ENCODE results near the gene SESN2. TPM values are rescaled to one million over a fixed set of nuclear protein-coding genes. Genes with fewer than 3 reads are reported as not detected.
"Not testable (repeated sequence)": the region's sequence is repeated elsewhere in the genome, so short reads cannot be mapped to it uniquely, and the experiment has no call there.

Gene SESN2
- total RNA-seq, 2 experiments from 2014 or later = 23.4 to 24.1 TPM

DNA sequence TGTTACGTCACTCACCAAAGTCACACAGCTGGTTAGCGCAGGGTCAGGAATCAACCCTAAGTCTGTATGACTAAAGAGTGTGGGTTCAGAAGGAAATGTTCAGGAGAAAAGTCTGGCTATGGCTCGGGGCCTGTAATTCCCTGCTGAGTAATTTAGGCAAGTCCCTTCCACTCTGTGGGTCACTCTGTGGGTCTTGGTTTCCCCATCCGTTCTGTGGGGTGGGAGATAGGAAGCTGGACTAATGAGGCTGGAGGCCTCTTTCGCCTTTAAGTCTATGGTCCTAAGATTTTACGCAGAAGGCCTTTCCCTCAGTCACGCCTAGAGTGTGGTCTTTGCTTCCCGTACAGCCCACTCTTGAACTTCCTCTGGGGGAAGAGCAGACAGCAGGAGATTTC is 55.2 kb downstream of the SESN2 start:
- Mint-ChIP-seq H3K36me3 (no peaks in the 10 kb centered on the region), H3K4me1 (ENCODE audit: low read depth) (no peaks in the 10 kb centered on the region), H3K4me3 (no peak overlapping the region), H3K27ac (no peak overlapping the region), H3K27me3 (no peaks in the 10 kb centered on the region), H3K9me3 (no peaks in the 10 kb centered on the region)
- CTCF ChIA-PET = interaction anchor here (2.0 kb wide), 1 partner anchor 15 kb away, joined by 6 read pairs; the partner anchor contains the start of gene MED18
- intact Hi-C loops (cut with micrococcal nuclease) = no loop called here
- DNase-seq = no peak
- POLR2A ChIA-PET = no interaction called here

DNA sequence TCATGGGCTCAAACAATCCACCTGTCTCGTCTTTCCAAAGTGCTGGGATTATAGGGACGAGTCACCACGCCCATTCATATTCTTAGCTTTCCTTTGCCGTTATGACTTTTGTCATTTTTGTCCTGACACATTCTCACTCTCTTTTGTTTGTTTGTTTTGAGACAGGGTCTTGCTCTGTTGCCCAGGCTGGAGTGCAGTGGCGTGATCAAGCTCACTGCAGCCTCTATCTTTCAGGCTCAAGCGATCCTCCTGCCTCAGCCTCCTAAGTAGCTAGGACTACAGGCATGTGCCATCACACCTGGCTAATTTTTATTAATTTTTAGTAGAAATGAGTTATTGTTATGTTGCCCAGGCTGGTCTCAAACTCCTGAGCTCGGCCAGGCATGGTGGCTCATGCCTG is 57.7 kb downstream of the SESN2 start:
- H3K9me3 Mint-ChIP-seq = no peaks in the 10 kb centered on the region
- H3K36me3 Mint-ChIP-seq = no peaks in the 10 kb centered on the region
- H3K27me3 Mint-ChIP-seq = no peaks in the 10 kb centered on the region
- CTCF ChIA-PET = interaction anchor here (1.5 kb wide), 1 partner anchor 12 kb away, joined by 3 read pairs; the partner anchor contains the start of gene MED18
- no peak overlapping the region for H3K27ac Mint-ChIP-seq
- H3K4me3 Mint-ChIP-seq = no peak overlapping the region
- POLR2A ChIA-PET = no interaction called here
- H3K4me1 Mint-ChIP-seq (ENCODE audit: low read depth) = no peaks in the 10 kb centered on the region
- intact Hi-C loops (cut with micrococcal nuclease) = no loop called here
- DNase-seq = no peak

DNA sequence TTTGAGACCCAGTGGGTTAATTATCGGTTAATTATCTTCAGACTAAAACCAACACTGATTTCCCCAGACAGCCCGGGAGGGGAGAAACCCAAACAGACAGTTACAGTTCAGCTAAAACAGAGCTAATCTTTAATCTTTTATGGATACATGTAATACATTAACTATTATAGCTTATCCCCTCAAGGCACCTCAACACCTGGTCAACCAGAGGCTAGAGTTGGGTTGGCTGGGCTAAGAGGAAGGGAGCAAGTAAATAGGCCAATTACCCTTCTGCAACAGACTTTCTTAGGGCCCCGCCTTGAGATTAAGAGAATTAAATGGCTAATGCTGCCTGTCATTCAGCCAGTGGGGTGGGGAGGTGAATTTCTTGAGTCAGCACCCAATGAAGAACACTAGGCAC is 62.9 kb downstream of the SESN2 start:
- Mint-ChIP-seq H3K36me3 (no peaks in the 10 kb centered on the region), H3K9me3 (no peaks in the 10 kb centered on the region), H3K27me3 (no peaks in the 10 kb centered on the region), H3K4me1 (ENCODE audit: low read depth) (no peaks in the 10 kb centered on the region), H3K4me3 (no peak overlapping the region), H3K27ac (no peak overlapping the region)
- ChIA-PET POLR2A (no interaction called here), CTCF (no interaction called here)
- no peak for DNase-seq
- intact Hi-C loops (cut with micrococcal nuclease) = loop anchor here (10.0 kb wide), 1 partner anchor 863 kb away; the partner anchor contains the start of gene SRSF4

DNA sequence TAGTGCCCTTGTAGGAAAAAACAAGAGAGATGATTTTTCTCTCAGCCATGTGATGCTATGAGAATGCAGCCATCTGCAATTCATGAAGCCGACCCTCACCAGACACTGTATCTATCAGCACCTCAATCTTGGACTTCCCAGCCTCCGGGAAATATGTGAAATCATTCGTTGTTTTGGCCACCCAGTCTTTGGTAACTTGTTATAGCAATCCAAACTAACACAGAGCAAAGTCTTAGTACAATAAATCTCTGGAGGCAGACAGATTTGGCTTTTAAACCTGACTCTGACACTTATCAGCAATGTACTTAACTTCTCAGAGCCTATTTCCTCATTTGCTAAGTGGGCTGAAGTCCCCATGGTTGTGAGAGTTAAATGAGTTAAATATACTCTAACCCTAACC is 64.4 kb downstream of the SESN2 start:
- intact Hi-C loops (cut with micrococcal nuclease) = loop anchor here (10.0 kb wide), 1 partner anchor 861 kb away; the partner anchor contains the start of gene SRSF4
- CTCF ChIA-PET = no interaction called here

DNA sequence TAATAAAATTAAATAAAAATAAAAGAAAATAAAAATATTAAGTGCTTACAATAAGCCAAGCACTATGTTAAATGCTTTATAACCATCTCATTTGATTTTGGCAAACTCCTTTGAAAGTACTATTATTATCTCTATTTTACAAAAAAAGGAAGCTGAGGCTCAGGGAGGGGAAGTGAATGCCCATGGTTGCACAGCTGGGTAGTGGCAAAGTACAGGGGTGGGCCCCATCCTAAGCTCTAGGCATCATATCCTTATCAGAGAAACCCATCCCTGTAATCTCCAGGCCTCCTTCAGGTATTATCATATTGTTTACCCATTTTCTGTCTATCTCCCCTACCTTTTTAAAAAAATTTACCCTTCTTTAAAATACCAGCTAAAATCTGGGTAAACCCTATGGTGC is 67.2 kb downstream of the SESN2 start:
- CTCF ChIA-PET = interaction anchor here (0.6 to 5.6 kb wide), 3 partner anchors 23 to 78 kb away, joined by 3 to 50 read pairs (median 5); no protein-coding TSS in a partner anchor
- Mint-ChIP-seq H3K4me1 (ENCODE audit: low read depth) (peaks cover 18% of the 10 kb centered on the region), H3K9me3 (no peaks in the 10 kb centered on the region), H3K27ac (no peak overlapping the region), H3K4me3 (no peak overlapping the region), H3K36me3 (peaks cover 13% of the 10 kb centered on the region), H3K27me3 (peaks cover 1% of the 10 kb centered on the region)
- no peak for DNase-seq
- intact Hi-C loops (cut with micrococcal nuclease) = loop anchor here (10.0 kb wide), 1 partner anchor 858 kb away; the partner anchor contains the start of gene SRSF4
- POLR2A ChIA-PET = interaction anchor here (0.6 to 4.1 kb wide), 4 partner anchors 19 to 151 kb away, joined by 3 to 31 read pairs (median 3); partner anchors contain the start of gene SESN2

More for the DNA sequence above, 64.4 kb downstream of the SESN2 start:
- H3K27me3 Mint-ChIP-seq = no peaks in the 10 kb centered on the region
- no peak overlapping the region for H3K27ac Mint-ChIP-seq
- no peaks in the 10 kb centered on the region for H3K9me3 Mint-ChIP-seq
- POLR2A ChIA-PET = no interaction called here
- peaks cover 2% of the 10 kb centered on the region for H3K36me3 Mint-ChIP-seq
- H3K4me1 Mint-ChIP-seq (ENCODE audit: low read depth) = peaks cover 6% of the 10 kb centered on the region
- DNase-seq = no peak
- H3K4me3 Mint-ChIP-seq = no peak overlapping the region

DNA sequence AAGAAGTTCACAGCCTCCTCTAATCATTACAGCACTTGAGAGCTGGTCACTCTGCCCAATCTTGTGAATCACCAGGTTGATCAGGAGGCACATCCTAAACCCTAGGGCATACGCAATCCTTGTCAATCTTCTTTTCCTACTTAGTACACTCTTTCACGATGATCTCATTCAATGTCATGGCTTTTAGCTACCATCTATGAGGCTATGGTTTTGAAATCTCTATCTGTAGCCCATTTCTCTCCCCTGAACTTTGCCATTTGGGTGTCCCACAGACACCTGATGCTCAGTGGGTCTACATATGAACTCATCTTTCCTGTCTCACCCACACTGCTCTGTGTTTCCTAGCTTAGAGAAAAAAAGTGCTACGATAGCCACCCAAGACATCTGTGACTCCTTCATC is 67.7 kb downstream of the SESN2 start:
- Mint-ChIP-seq H3K27ac (peak overlapping the region; percentile 6), H3K4me3 (no peak overlapping the region), H3K9me3 (no peaks in the 10 kb centered on the region), H3K36me3 (peaks cover 16% of the 10 kb centered on the region), H3K4me1 (ENCODE audit: low read depth) (peaks cover 18% of the 10 kb centered on the region), H3K27me3 (peaks cover 1% of the 10 kb centered on the region)
- CTCF ChIA-PET = interaction anchor here (0.6 to 5.6 kb wide), 3 partner anchors 23 to 78 kb away, joined by 3 to 50 read pairs (median 5); no protein-coding TSS in a partner anchor
- DNase-seq = no peak
- intact Hi-C loops (cut with micrococcal nuclease) = loop anchor here (10.0 kb wide), 1 partner anchor 858 kb away; the partner anchor contains the start of gene SRSF4
- POLR2A ChIA-PET = interaction anchor here (0.6 to 4.1 kb wide), 5 partner anchors 20 to 458 kb away, joined by 3 to 31 read pairs (median 3); partner anchors contain the start of gene SESN2

DNA sequence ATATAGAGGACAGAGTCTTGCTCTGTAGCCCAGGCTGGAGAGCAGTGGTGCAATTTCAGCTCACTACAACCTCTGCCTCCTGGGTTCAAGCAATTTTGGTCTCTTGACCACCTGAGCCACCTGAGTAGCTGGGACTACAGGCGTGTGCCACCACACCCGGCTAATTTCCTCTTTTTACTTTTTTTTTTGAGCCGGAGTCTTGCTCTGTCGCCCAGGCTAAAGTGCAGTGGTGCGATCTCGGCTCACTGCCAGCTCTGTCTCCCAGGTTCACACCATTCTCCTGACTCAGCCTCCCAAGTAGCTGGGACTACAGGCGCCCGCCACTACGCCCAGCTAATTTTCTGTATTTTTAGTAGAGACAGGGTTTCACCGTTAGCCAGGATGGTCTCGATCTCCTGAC is 68.1 kb downstream of the SESN2 start:
- not testable (repeated sequence) for H3K9me3 Mint-ChIP-seq, H3K27me3 Mint-ChIP-seq, H3K27ac Mint-ChIP-seq, DNase-seq
- intact Hi-C loops (cut with micrococcal nuclease) = loop anchor here (10.0 kb wide), 1 partner anchor 857 kb away; the partner anchor contains the start of gene SRSF4
- H3K36me3 Mint-ChIP-seq = peaks cover 19% of the 10 kb centered on the region
- CTCF ChIA-PET = interaction anchor here (1.0 to 5.6 kb wide), 2 partner anchors 67 to 79 kb away, joined by 3 to 50 read pairs; no protein-coding TSS in a partner anchor
- peaks cover 21% of the 10 kb centered on the region for H3K4me1 Mint-ChIP-seq (ENCODE audit: low read depth)
- peak overlapping the region; percentile 93 for H3K4me3 Mint-ChIP-seq
- POLR2A ChIA-PET = interaction anchor here (0.7 to 4.1 kb wide), 3 partner anchors 42 to 457 kb away, joined by 3 to 31 read pairs (median 6); partner anchors contain the start of gene SESN2

DNA sequence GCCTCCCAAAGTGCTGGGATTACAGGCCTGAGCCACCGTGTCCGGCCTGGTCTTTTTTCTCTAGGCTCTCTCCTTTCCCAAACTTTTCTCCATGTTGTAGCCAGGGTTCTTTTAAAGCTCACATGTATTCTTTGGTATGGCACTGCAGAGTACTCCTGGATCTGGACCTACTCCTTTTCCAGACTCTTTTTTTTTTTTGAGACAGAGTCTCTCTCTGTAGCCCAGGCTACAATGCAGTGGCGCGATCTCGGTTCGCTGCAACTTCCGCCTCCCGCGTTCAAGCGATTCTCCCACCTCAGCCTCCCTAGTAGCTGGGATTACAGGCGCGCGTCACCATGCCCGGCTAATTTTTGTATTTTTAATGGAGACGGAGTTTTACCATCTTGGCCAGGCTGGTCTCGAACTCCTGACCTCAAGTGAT is 68.9 kb downstream of the SESN2 start:
- H3K9me3 Mint-ChIP-seq = no peaks in the 10 kb centered on the region
- POLR2A ChIA-PET = interaction anchor here (0.5 to 4.1 kb wide), 24 partner anchors 9 to 853 kb away, joined by 3 to 32 read pairs (median 4); partner anchors contain the start of genes ATP5IF1, EYA3, RCC1 and RNU11
- H3K4me3 Mint-ChIP-seq = peak overlapping the region; percentile 93
- CTCF ChIA-PET = interaction anchor here (0.7 to 5.6 kb wide), 4 partner anchors 14 to 190 kb away, joined by 3 to 50 read pairs (median 8); no protein-coding TSS in a partner anchor
- peaks cover 28% of the 10 kb centered on the region for H3K4me1 Mint-ChIP-seq (ENCODE audit: low read depth)
- H3K36me3 Mint-ChIP-seq = peaks cover 27% of the 10 kb centered on the region
- DNase-seq = no peak
- intact Hi-C loops (cut with micrococcal nuclease) = loop anchor here (1.0 to 10.0 kb wide), 6 partner anchors 41 to 857 kb away; partner anchors contain the start of genes PHACTR4, SESN2, SRSF4 and TAF12
- H3K27me3 Mint-ChIP-seq = peaks cover 1% of the 10 kb centered on the region
- H3K27ac Mint-ChIP-seq = peak overlapping the region; percentile 96

DNA sequence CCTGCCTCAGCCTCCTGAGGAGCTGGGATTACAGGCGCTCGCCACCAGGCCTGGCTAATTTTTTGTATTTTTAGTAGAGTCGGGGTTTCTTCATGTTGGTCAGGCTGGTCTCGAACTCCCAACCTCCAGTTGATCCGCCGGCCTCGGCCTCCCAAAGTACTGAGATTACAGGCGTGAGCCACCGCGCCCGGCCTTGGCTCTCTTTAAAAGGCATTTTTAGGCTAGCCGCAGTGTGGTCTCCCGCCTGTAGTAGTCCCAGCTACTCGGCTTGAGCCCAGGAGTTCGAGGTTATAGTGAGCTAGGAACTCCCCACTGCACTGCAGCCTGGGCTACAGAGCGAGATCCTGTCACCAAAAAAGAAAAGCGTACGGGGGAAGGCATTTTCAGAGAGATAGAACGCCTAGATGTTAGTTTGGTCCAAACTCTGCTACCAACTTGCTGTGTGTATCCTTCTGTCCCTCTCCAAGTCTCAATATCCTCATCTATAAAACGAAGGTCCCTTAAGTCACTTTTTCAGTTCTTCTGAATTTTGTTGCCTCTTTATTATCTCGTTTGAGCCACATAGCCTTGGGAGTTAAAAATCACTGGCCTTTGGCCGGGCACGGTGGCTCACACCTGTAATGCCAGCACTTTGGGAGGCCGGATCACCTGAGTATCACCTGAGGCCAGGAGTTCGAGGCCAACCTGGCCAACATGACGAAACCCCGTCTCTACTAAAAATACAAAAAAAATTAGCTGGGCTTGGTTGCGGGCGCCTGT is 70.3 kb downstream of the SESN2 start:
- DNase-seq = peak; percentile 59
- Mint-ChIP-seq H3K4me3 (peak overlapping the region; percentile 93), H3K9me3 (no peaks in the 10 kb centered on the region), H3K27ac (peak overlapping the region; percentile 96), H3K4me1 (ENCODE audit: low read depth) (peaks cover 28% of the 10 kb centered on the region), H3K27me3 (peaks cover 1% of the 10 kb centered on the region), H3K36me3 (peaks cover 33% of the 10 kb centered on the region)
- CTCF ChIA-PET = interaction anchor here (0.6 to 5.6 kb wide), 6 partner anchors 12 to 421 kb away, joined by 3 to 50 read pairs (median 4); no protein-coding TSS in a partner anchor
- POLR2A ChIA-PET = interaction anchor here (0.9 to 4.1 kb wide), 17 partner anchors 25 to 557 kb away, joined by 3 to 32 read pairs (median 5); partner anchors contain the start of genes ATP5IF1, EYA3, RCC1 and RNU11
- intact Hi-C loops (cut with micrococcal nuclease) = loop anchor here (1.0 to 10.0 kb wide), 6 partner anchors 39 to 855 kb away; partner anchors contain the start of genes PHACTR4, SRSF4, TAF12 and TRNAU1AP

Other genes starting within 250 kb of the SESN2 start
- gene EYA3, start 170.9 kb upstream of the SESN2 start, total RNA-seq = 10 to 100 TPM; 26.4 to 27.4 TPM
- gene PTAFR, start 82.8 kb upstream of the SESN2 start, total RNA-seq = under 1 TPM; 0.15 to 0.19 TPM
- gene DNAJC8, start 26.5 kb upstream of the SESN2 start, total RNA-seq = 100 to 1,000 TPM in 1 of 2 experiments, 10 to 100 TPM in 1; 99.0 to 102 TPM
- 100 to 1,000 TPM; 174 to 181 TPM for gene ATP5IF1, start 23.4 kb upstream of the SESN2 start, total RNA-seq
- 10 to 100 TPM; 19.8 to 20.0 TPM for gene MED18, start 69.5 kb downstream of the SESN2 start, total RNA-seq
- 10 to 100 TPM; 19.5 to 21.5 TPM for gene PHACTR4, start 110.2 kb downstream of the SESN2 start, total RNA-seq
- 10 to 100 TPM; 83.5 to 86.1 TPM for gene RCC1, start 246.5 kb downstream of the SESN2 start, total RNA-seq